Stimulated activated CD4-positive, alpha-beta T cell treated with anti-CD3 and anti-CD28 coated beads, Interleukin-1b, Interleukin-23, amount 100 ng/mL, for 48 hours (primary cell): Measurements from ENCODE around the gene METAP1D.
"Not testable (repeated sequence)": the region's sequence is repeated elsewhere in the genome, so short reads cannot be mapped to it uniquely, and the experiment has no call there.

Experiments
- DNase-seq: peaks from one replicate; pipeline ENCODE4 v3.0.0-alpha.2; 2020

Gene METAP1D

DNA sequence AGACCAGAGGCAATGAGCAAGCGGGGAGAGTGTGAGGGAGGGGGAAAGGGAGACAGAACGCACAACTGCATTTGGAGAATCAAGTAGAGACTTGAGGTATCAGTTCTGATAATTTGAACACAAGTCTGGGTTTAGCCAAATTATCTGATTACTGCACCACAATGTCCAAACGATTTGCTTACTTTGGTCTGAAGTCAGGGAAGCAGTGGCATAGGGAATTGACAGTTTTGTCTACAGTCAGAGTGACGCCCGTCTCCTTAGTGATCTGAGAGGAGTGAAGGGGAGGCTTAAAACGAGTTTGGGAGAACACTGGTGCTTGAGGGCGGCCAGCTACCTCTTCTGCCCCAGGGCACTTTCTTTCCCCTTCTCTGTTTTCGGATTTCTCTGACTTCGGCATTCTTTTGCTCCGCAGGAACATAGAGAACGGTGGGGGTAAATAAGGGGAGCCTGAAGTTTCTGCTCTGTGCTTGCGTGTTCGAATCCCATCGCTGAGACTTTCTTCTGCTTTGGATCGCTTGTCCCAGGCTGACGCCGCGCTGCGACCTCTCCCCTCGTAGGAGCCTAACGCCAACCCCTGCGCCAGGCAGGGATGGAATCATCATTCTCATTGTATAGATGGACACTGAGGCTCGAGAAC is 105.8 kb downstream of the METAP1D start:
- no peak for DNase-seq

GRCh38 chr2:172106108-172106961 is 106.6 kb downstream of the METAP1D start:
- peak; percentile 45 for DNase-seq

DNA sequence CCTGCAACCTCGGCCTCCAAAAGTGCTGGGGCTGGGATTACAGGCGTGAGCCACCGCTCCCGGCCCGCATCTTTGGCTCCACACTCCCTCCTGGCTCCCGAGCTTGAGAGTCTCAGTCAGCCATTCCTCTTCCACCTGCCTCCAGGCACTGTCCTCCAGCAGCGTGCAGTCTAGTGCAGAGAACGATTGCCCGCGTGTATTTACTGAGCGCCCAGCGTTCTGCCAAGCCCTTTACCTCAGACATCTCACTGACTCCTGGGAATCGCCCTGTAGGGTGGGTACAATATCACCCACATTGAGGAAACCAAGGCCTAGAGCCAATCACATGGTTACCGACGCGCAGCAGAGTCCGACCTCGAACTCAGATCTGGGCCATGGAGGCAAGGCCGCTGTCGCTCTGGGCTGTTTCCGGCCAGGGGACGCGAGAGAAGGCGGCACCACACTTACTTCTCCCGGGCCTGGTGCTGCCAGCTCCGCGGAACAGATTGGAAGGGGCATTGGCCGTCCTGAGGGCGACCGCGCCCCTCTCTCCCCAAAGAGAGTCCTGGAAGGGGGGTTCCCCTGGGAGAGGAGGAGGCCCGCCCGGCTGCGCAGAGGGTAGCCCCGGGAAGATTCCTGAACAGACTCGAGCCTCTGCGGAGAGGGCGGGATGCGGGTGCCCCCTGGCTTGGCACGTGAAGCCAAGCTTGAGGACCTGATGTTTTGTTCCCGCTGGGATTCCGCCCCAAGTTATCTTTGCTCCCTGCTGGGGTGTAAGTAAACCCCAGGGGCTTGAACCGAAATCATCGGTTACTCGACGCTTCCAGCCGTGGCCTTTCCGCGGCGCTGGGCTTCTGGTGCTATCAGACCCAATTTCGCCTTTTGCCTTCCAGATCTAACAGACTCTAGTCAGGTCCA is 108.2 kb downstream of the METAP1D start:
- DNase-seq = no peak

DNA sequence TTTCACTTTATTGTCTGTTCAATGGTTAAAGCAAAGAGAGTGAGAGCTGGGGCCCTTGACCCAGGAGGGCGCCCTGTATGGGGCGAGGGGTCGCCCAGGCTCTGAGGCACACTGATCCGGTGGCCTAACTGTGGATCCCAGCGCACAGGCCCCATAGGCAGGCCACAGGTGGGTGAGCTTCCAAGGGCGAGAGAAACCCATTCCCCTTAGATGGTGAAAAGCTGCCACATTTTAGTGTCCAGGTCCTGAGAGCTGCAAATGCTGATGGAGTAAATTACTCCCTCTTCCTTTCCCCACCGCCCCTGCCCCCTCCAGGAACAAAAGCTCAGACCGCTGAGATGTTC is 108.8 kb downstream of the METAP1D start:
- DNase-seq = no peak

DNA sequence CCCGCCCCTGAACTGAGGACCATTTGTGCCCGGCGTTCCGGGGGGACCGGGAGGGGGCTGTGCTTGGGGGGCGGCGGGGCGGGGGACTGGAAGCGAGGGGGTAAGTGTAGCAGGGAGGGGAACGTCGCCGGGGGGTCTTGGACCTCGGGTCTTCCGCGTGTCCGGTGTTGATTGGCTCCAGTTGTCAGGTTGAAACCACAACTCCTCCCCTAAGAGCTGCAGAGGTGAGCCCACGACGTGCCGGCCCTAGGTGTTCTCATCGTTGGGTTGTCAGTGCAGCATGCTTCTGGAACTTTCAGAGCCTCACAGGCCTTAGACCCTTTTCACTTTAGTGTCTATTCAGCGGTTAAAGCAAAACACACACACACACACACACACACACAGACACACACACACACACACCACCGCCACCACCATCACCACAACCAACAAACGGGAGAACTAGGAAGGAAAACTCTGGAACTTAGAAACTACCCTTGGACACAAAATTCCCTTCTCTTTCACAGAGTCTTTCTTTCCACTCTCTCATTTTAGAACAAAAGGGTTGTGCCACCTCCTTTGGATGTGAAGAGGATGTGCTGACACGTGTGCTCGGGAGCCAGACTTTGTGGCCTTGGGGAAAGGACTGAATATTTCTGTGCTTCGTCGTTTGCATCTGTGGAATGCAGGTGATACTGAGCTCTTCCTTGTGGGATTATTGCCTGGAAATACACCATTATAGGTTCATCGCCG is 109.7 kb downstream of the METAP1D start:
- DNase-seq = no peak

DNA sequence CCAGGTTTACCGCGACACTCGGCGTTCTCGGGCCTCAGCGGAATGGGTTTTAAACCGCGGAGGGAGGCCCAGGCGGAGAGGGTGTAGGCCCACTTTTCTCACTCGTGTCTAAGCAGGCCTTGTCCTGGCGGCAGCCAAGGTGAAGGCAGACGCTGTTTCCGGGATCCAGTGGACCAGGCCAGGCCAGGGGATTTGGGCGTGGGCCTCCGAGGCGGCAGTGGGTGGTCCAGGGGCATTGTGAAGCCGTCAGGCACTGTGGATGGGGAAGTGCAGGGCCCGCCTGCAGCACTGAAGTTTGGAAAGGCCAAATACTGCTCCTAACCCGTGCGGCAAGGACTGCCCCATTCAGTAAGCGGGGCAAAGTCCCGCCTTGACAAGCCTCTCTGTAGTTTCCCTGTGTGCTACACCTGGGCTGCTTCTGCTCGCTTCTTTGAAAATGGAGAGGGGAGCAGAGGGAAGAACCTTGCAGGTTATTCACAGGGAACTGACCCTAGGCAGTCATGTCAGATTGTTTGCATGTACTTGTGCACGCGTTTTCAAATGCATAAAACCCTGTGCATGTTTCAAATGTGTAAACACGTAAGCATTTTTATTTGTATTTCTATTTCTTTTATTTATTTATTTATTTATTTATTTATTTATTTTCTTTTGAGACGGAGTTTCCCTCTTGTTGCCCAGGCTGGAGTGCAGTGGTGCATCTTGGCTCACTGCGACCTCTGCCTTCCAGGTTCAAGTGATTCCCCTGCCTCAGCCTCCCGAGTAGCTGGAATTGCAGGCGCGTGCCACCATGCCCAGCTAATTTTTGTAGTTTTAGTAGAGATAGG is 110.4 kb downstream of the METAP1D start:
- DNase-seq = no peak

GRCh38 chr2:172113617-172114016 is 113.9 kb downstream of the METAP1D start:
- no peak for DNase-seq

DNA sequence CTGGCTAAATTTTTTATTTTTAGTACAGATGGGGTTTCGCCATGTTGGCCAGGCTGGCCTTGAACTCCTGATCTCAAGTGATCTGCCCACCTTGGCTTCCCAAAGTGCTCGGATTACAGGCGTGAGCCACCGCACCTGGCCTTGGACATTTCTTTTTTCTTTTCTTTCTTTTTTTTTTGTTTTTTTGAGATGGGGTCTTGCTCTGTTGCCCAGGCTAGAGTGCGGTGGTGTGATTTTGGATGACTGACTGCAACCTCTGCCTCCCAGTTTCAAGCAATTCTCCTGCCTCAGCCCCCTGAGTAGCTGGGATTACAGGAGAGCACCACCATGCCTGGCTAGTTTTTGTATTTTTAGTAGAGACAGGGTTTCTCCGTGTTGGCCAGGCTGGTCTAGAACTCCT is 114.4 kb downstream of the METAP1D start:
- not testable (repeated sequence) for DNase-seq

DNA sequence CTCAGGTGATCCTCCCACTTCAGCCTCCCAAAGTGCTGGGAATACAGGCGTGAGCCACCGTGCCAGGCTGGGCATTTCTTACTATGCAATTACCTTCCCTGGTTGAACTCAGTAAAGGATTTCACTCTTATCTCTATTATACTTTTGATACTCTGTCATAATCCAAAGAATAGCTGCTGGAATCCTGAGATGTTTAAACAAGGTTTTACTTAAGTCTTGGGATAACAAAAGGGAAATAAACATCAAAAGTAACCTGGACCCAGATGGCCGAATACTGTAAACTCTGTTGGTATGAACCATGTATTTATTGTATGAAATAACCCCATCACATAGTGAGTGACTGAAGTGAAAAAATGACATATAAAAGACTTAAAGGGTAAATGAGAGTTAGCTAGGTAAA is 114.8 kb downstream of the METAP1D start:
- no peak for DNase-seq

DNA sequence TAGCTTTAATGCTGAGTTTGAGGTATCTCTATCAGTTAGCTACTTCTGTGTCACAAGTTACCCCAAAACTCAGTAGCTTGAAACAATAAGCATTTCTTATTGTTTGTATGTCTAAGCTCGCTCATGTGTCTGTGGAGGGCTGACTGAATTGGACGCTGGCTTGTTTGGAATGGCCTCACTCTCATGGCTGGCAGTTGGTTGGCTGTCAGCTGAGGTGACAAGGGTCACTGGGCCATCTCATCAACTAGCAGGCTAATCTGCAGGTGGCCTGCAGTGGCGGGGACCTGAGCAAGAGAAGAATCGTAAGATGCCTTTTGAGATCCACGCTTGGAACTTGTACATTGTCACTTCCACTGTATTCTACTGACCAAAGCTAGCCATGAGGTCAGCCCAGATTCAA is 116.4 kb downstream of the METAP1D start:
- no peak for DNase-seq

DNA sequence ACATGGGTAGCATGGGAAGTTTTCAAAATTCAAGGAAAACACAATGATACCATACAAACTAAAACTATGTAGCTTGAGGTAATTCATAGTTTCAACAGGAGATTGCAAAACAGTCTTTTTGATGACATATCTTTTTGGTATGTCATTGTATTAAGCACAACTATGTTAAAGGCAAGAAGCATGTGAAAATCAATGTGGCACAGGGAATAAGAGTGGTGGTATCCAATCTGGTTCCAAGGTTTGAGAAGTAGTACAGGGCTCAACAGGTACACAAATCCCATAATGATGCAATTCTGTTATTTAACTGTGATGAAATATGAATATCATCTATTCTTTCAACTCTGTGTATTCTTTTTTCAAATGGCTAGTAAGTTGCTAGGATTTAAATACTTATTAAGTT is 119.3 kb downstream of the METAP1D start:
- DNase-seq = no peak

- DNase-seq = no peak
These were observed 120.4 kb downstream of the METAP1D start for GRCh38 chr2:172120118-172120517.

DNA sequence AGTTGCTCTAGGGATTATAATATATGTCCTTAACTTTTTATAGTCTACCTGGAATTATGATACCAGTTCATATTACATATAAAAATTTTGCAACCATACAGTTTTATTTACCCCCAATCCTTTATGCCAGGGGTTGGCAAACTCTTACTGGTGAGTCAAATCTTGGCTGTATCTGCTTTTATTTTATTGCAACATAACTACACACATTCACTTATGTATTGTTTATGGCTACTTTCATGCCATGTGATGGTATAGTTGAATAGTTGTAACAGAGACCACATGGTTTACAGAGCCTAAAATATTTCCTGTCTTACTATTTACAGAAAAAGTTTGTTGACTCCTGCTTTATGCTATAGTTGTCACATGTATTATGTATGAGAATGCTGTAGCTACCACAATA is 128.7 kb downstream of the METAP1D start:
- DNase-seq = no peak

- no peak for DNase-seq
These were observed 129.7 kb downstream of the METAP1D start for GRCh38 chr2:172129404-172129803.
